HepG2 (cell line): Measurements from ENCODE around the gene RASAL1.

Source experiments
- ELF4 ChIP-seq: sonication (generic); formaldehyde crosslinking; IDR thresholded peaks from 2 replicates; pipeline ENCODE4 v1.5.0; 2020; ENCODE audit warnings: missing genetic modification reagents, mild to moderate bottlenecking, moderate library complexity, borderline replicate concordance
- ETS1 ChIP-seq: sonication (generic); formaldehyde crosslinking; IDR thresholded peaks from 2 replicates; pipeline ENCODE4 v1.4.0; 2020; ENCODE audit warnings: missing genetic modification reagents
- ZBTB26 ChIP-seq: IDR thresholded peaks from 2 replicates; pipeline ENCODE4 v1.6.1; 2016; ENCODE audit warnings: missing compliant biosample characterization, missing genetic modification reagents, borderline replicate concordance
- ZNF639 ChIP-seq: conservative IDR thresholded peaks from 2 replicates; pipeline ENCODE4 v1.6.1; 2018; ENCODE audit warnings: missing genetic modification reagents

GRCh38 chr12:113088971-113089756 is 46.4 kb downstream of the RASAL1 start:
- TF ChIP-seq ETS1 (CRISPR knock-in tag) (no peak), ZNF639 (CRISPR knock-in tag) (no peak), ELF4 (no peak), ZBTB26 (CRISPR knock-in tag) (no peak)
